SK-N-SH (cell line): ENCODE data around the gene IGF1R. TPM values are rescaled to one million over a fixed set of nuclear protein-coding genes. Genes with fewer than 3 reads are reported as not detected.

Experiments
- CTCF ChIA-PET: fragments of 300-600, 350-600 bp; formaldehyde crosslinking; extraction: SDS; loops from one replicate; lab custom pipeline; 2021; lab: Yijun Ruan, JAX
- POLR2A ChIA-PET: fragments of 350-600 bp; sonication (Branson Sonifier 250); formaldehyde crosslinking; extraction: SDS; loops from one replicate; lab custom pipeline; 2020; ENCODE audit warnings: antibody characterized with exemption, inconsistent platforms; lab: Yijun Ruan, JAX
- DNase-seq: peaks from one replicate; pipeline ENCODE4 v3.0.0; 2012
- H2AFZ ChIP-seq: fragments of 200-600 bp; sonication (generic); 2 replicates; pipeline ENCODE4 v1.8.1; 2016; ENCODE audit warnings: antibody characterized with exemption, mild to moderate bottlenecking, low read depth
- H3F3A ChIP-seq: fragments of 200-600 bp; sonication (generic); replicated peaks from 2 replicates; pipeline ENCODE3; 2016; ENCODE audit warnings: antibody characterized with exemption, mild to moderate bottlenecking; ENCODE audit not compliant: insufficient read depth
- H3K27ac ChIP-seq, 2 experiments: fragments of 200-500 bp in 1 of 2; fragments of 200-600 bp in 1 of 2; sonication (Bioruptor generic) in 1 of 2; sonication (generic), shearing (Covaris generic) in 1 of 2; 2 replicates each; pipeline versions ENCODE4 v1.5.1 to v1.6.1; 2014 to 2016; ENCODE audit warnings: low read depth in 2 of 2, inconsistent platforms in 1 of 2, low read length in 1 of 2, mild to moderate bottlenecking in 1 of 2, mixed read lengths in 1 of 2
- H3K27me3 ChIP-seq: fragments of 200-600 bp; sonication (generic), shearing (Covaris generic); 2 replicates; pipeline ENCODE4 v1.6.1; 2016; ENCODE audit warnings: mixed run types; ENCODE audit not compliant: insufficient read depth
- H3K36me3 ChIP-seq, 2 experiments: fragments of 200-500 bp in 1 of 2; fragments of 200-600 bp in 1 of 2; sonication (Bioruptor generic) in 1 of 2; sonication (generic) in 1 of 2; replicated peaks in 1 of 2; 2 replicates each; pipeline versions ENCODE3 to v1.5.1; 2014 to 2016; ENCODE audit warnings: low read length in 1 of 2, mild to moderate bottlenecking in 1 of 2; ENCODE audit not compliant: insufficient read depth in 2 of 2, control insufficient read depth in 1 of 2
- H3K4me1 ChIP-seq, 2 experiments: fragments of 200-500 bp in 1 of 2; fragments of 200-600 bp in 1 of 2; sonication (Bioruptor generic) in 1 of 2; sonication (generic), shearing (Covaris generic) in 1 of 2; 2 replicates each; pipeline versions ENCODE4 v1.5.1 to v1.6.1; 2014 to 2016; ENCODE audit warnings: low read depth in 1 of 2, low read length in 1 of 2, mixed run types in 1 of 2; ENCODE audit not compliant: insufficient read depth in 2 of 2, control insufficient read depth in 1 of 2
- H3K4me2 ChIP-seq: fragments of 200-600 bp; sonication (generic), shearing (Covaris generic); 2 replicates; pipeline ENCODE4 v1.6.1; 2017; ENCODE audit warnings: mixed run types
- H3K4me3 ChIP-seq, 2 experiments: fragments of 200-500 bp in 1 of 2; fragments of 200-600 bp in 1 of 2; sonication (Bioruptor generic) in 1 of 2; sonication (generic), shearing (Covaris generic) in 1 of 2; 2 replicates each; pipeline versions ENCODE4 v1.5.1 to v1.8.1; 2014 to 2016; ENCODE audit warnings: low read depth in 2 of 2, inconsistent platforms in 1 of 2, low read length in 1 of 2, mild to moderate bottlenecking in 1 of 2, mixed read lengths in 1 of 2, moderate library complexity in 1 of 2
- H3K79me2 ChIP-seq: fragments of 200-600 bp; sonication (generic); 2 replicates; pipeline ENCODE4 v1.8.1; 2017; ENCODE audit warnings: mild to moderate bottlenecking; ENCODE audit not compliant: insufficient read depth
- H3K9ac ChIP-seq: fragments of 200-600 bp; sonication (generic); 2 replicates; pipeline ENCODE4 v1.6.1; 2017; ENCODE audit warnings: mixed run types
- H3K9me2 ChIP-seq: fragments of 200-600 bp; sonication (generic); 2 replicates; pipeline ENCODE4 v1.6.1; 2017; ENCODE audit warnings: mixed run types
- H3K9me3 ChIP-seq: fragments of 200-600 bp; sonication (generic); 2 replicates; pipeline ENCODE4 v1.6.1; 2017; ENCODE audit warnings: mixed run types, mild to moderate bottlenecking, moderate library complexity
- H4K20me1 ChIP-seq: fragments of 200-600 bp; sonication (generic); 2 replicates; pipeline ENCODE4 v1.6.1; 2017; ENCODE audit warnings: mild to moderate bottlenecking, mixed run types; ENCODE audit not compliant: insufficient read depth
- CHD2 ChIP-seq: fragments of 150-350 bp; IDR thresholded peaks from 2 replicates; pipeline ENCODE4 v1.6.1; 2018; ENCODE audit warnings: low read length; ENCODE audit not compliant: partially characterized antibody
- ELF1 ChIP-seq: IDR thresholded peaks from 2 replicates; pipeline ENCODE4 v1.4.0; 2012
- EZH2phosphoT487 ChIP-seq: fragments of 200-600 bp; sonication (generic); IDR thresholded peaks from 2 replicates; pipeline ENCODE4 v1.6.1; 2017; ENCODE audit warnings: low read depth, mixed run types, mild to moderate bottlenecking, antibody characterized with exemption, moderate library complexity, borderline replicate concordance
- FOSL2 ChIP-seq: IDR thresholded peaks from 2 replicates; pipeline ENCODE4 v1.4.0; 2012; ENCODE audit warnings: low read depth, mild to moderate bottlenecking, moderate library complexity, borderline replicate concordance
- FOXJ3 ChIP-seq: sonication (generic); formaldehyde crosslinking; IDR thresholded peaks from 2 replicates; pipeline ENCODE4 v1.5.1; 2020; ENCODE audit warnings: mild to moderate bottlenecking, missing genetic modification reagents
- FOXM1 ChIP-seq: IDR thresholded peaks from 2 replicates; pipeline ENCODE4 v1.4.0; 2012; ENCODE audit warnings: low read depth, mild to moderate bottlenecking
- MEF2A ChIP-seq: IDR thresholded peaks from 2 replicates; pipeline ENCODE4 v1.4.0; 2012; ENCODE audit warnings: low read depth, borderline replicate concordance
- NFIC ChIP-seq: IDR thresholded peaks from 2 replicates; pipeline ENCODE4 v1.4.0; 2012; ENCODE audit warnings: borderline replicate concordance
- RFX5 ChIP-seq: IDR thresholded peaks from 2 replicates; pipeline ENCODE4 v1.6.1; 2012; ENCODE audit warnings: mild to moderate bottlenecking, improper control_type of control experiment, low read length
- RXRA ChIP-seq: IDR thresholded peaks from 2 replicates; pipeline ENCODE4 v1.4.0; 2012; ENCODE audit warnings: low read depth, mild to moderate bottlenecking, borderline replicate concordance
- SIN3A ChIP-seq: IDR thresholded peaks from 2 replicates; pipeline ENCODE4 v1.6.1; 2012; ENCODE audit warnings: low read depth, mild to moderate bottlenecking, low read length, moderate library complexity, borderline replicate concordance
- SMC3 ChIP-seq: IDR thresholded peaks from 2 replicates; pipeline ENCODE4 v1.6.1; 2012; ENCODE audit warnings: low read depth, low read length, improper control_type of control experiment
- TAF1 ChIP-seq: IDR thresholded peaks from 2 replicates; pipeline ENCODE4 v1.6.1; 2012; ENCODE audit warnings: low read depth, mild to moderate bottlenecking, low read length, moderate library complexity, borderline replicate concordance
- YY1 ChIP-seq: IDR thresholded peaks from 2 replicates; pipeline ENCODE4 v1.4.0; 2012; ENCODE audit warnings: low read depth, mild to moderate bottlenecking
- WGBS: methylation state at CpG from one replicate; pipeline ENCODE4 v1.1.6; 2017; ENCODE audit warnings: low lambda C conversion rate; 5-methylcytosine and 5-hydroxymethylcytosine counted together
- polyA plus RNA-seq, 3 experiments: library from polyadenylated mRNA; depleted of rRNA; stranded (reverse); fragments of >200 nt; gene quantifications; 2 replicates each; pipeline ENCODE4 v1.2.3, GENCODE V29; 2012
- TF ChIP-seq, protein P1 (sequence below): IDR thresholded peaks from 2 replicates; pipeline ENCODE4; 2012
- TF ChIP-seq, protein P2 (sequence below): fragments of 150-350 bp; IDR thresholded peaks from 2 replicates; pipeline ENCODE4 v1.6.1; 2016; ENCODE audit warnings: mild to moderate bottlenecking, low read depth, low read length
- TF ChIP-seq, protein P3 (sequence below): IDR thresholded peaks from 2 replicates; pipeline ENCODE4 v1.4.0; 2012; ENCODE audit warnings: low read depth, borderline replicate concordance
- TF ChIP-seq, protein P4 (sequence below): IDR thresholded peaks from 2 replicates; pipeline ENCODE4 v1.4.0; 2012; ENCODE audit warnings: low read depth, borderline replicate concordance

IGF1R gene
- polyA plus RNA-seq, 1 of the 3 experiments (the other 2 are of a cell fraction), result 9.5 TPM

DNA sequence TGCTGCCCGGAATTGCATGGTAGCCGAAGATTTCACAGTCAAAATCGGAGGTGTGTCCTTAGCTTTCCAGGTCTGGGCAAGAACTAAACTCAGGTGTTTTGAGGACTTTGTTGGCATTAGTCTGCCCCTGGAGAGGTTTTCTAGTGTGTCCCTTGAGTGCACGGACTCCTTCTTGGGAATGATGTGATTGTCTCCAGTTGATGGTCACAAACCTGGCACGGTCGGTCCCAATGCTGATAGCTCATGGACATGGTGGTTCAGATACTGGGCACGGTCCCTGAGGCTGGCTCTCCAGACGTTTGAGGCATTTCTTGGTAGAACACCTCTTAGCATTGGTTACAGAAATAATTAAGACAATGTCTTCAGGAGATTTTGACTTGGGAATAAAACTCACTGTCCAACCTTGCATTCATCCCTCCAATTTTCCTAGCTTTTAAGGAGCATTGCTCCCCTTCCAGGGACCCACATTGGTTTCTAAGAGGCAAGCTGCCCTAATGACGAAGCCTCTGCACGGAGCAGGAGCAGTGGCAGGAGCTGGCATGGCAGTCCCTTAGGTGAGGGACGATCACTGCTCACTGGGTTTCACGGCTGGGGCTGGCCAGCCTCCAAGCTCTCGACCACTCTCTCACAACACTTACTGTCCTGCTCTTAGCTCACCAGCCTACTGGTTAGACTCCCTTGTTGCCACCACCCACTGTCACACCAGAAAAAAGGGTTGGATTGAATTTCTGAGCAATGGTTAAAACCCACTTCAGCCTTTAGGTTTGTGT lies 291.2 kb downstream of the IGF1R start:
- H4K20me1 ChIP-seq, result no peaks in the 10 kb centered on the region
- H3K27me3 ChIP-seq, result no peaks in the 10 kb centered on the region
- CTCF ChIA-PET, result interaction anchor here (0.8 to 1.3 kb wide), 4 partner anchors 11 to 167 kb away, joined by 3 read pairs; no protein-coding TSS in a partner anchor
- H3K4me1 ChIP-seq, result peaks cover 0 to 3% of the 10 kb centered on the region in 2 experiments; a peak in 1 of 4 replicates
- H3K4me3 ChIP-seq, result no peak overlapping the region
- H2AFZ ChIP-seq, result no peak overlapping the region
- no peaks in the 10 kb centered on the region for H3K79me2 ChIP-seq
- no peak overlapping the region; a peak in 1 of 4 replicates for H3K27ac ChIP-seq
- POLR2A ChIA-PET, result no interaction called here
- no peak for DNase-seq
- H3K9me3 ChIP-seq, result no peaks in the 10 kb centered on the region
- no peak for TF ChIP-seq SIN3A
- no peak for TF ChIP-seq TAF1
- TF ChIP-seq RFX5, result no peak
- TF ChIP-seq ELF1, result no peak
- TF ChIP-seq FOSL2, result no peak
- TF ChIP-seq, protein P1, sequence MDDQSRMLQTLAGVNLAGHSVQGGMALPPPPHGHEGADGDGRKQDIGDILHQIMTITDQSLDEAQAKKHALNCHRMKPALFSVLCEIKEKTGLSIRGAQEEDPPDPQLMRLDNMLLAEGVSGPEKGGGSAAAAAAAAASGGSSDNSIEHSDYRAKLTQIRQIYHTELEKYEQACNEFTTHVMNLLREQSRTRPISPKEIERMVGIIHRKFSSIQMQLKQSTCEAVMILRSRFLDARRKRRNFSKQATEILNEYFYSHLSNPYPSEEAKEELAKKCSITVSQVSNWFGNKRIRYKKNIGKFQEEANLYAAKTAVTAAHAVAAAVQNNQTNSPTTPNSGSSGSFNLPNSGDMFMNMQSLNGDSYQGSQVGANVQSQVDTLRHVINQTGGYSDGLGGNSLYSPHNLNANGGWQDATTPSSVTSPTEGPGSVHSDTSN, result no peak
- TF ChIP-seq NFIC, result no peak
- no peak for TF ChIP-seq SMC3
- no peak for TF ChIP-seq FOXJ3 (CRISPR knock-in tag)
- TF ChIP-seq, protein P2, sequence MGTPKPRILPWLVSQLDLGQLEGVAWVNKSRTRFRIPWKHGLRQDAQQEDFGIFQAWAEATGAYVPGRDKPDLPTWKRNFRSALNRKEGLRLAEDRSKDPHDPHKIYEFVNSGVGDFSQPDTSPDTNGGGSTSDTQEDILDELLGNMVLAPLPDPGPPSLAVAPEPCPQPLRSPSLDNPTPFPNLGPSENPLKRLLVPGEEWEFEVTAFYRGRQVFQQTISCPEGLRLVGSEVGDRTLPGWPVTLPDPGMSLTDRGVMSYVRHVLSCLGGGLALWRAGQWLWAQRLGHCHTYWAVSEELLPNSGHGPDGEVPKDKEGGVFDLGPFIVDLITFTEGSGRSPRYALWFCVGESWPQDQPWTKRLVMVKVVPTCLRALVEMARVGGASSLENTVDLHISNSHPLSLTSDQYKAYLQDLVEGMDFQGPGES, result no peak
- no peak for TF ChIP-seq EZH2phosphoT487
- no peak for TF ChIP-seq MEF2A
- no peak for TF ChIP-seq RXRA
- TF ChIP-seq, all 33 proteins: peak for 0
- H3K9me2 ChIP-seq, result no peaks in the 10 kb centered on the region
- no peaks in the 10 kb centered on the region for H3F3A ChIP-seq
- H3K9ac ChIP-seq, result no peak overlapping the region
- WGBS, result 96% methylated on average over 12 of the region's 13 CpGs
- no peak overlapping the region for H3K4me2 ChIP-seq
- peaks cover 16 to 31% of the 10 kb centered on the region in 2 experiments for H3K36me3 ChIP-seq

DNA sequence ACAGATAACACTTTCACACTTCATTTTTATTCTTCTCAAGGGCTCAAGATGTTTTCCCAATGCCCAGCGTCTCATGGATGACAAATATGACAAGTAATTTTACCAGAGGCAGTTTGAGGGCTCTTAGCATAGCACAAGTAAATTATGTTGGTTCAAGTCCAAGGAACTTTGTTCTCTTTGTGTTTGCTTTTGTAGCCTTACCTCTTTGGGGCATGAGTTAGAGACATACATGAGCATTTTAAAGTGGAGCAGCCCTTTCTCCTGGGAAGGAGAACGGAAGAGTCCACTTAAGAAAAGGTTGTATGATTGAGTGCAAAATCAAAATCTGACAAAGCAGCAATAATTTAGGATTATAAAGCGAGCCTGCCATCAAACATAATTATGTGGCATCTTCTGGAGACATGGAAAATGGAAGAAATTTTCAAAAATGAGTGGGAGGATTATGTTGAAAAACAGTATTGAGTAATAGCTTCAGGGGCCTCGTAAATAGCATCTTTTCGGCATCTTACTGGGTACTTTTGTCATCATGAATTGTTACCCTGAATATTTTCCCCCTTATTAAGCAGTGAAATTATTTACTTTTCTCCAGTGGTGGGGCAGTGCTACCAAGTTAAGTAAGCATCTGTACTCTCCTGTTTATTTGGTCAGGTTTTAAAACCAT lies 293.4 kb downstream of the IGF1R start:
- ChIA-PET POLR2A (no interaction called here), CTCF (no interaction called here)
- no peaks in the 10 kb centered on the region for H3F3A ChIP-seq
- no peak overlapping the region for H3K4me3 ChIP-seq
- peaks cover 0 to 3% of the 10 kb centered on the region in 2 experiments; a peak in 1 of 4 replicates for H3K4me1 ChIP-seq
- no peak for DNase-seq
- peaks cover 23 to 39% of the 10 kb centered on the region in 2 experiments for H3K36me3 ChIP-seq
- WGBS, result 72% methylated on average over 5 of the region's 5 CpGs
- no peak overlapping the region for H3K4me2 ChIP-seq
- H3K27me3 ChIP-seq, result no peaks in the 10 kb centered on the region
- no peaks in the 10 kb centered on the region for H4K20me1 ChIP-seq
- H2AFZ ChIP-seq, result no peak overlapping the region
- no peaks in the 10 kb centered on the region for H3K79me2 ChIP-seq
- H3K9me2 ChIP-seq, result no peaks in the 10 kb centered on the region
- H3K27ac ChIP-seq, result no peak overlapping the region
- no peak overlapping the region for H3K9ac ChIP-seq
- H3K9me3 ChIP-seq, result no peaks in the 10 kb centered on the region
- no peak for TF ChIP-seq FOXM1
- TF ChIP-seq, protein P3, sequence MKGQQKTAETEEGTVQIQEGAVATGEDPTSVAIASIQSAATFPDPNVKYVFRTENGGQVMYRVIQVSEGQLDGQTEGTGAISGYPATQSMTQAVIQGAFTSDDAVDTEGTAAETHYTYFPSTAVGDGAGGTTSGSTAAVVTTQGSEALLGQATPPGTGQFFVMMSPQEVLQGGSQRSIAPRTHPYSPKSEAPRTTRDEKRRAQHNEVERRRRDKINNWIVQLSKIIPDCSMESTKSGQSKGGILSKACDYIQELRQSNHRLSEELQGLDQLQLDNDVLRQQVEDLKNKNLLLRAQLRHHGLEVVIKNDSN, result no peak
- no peak for TF ChIP-seq TAF1
- TF ChIP-seq CHD2, result no peak
- TF ChIP-seq, protein P4, sequence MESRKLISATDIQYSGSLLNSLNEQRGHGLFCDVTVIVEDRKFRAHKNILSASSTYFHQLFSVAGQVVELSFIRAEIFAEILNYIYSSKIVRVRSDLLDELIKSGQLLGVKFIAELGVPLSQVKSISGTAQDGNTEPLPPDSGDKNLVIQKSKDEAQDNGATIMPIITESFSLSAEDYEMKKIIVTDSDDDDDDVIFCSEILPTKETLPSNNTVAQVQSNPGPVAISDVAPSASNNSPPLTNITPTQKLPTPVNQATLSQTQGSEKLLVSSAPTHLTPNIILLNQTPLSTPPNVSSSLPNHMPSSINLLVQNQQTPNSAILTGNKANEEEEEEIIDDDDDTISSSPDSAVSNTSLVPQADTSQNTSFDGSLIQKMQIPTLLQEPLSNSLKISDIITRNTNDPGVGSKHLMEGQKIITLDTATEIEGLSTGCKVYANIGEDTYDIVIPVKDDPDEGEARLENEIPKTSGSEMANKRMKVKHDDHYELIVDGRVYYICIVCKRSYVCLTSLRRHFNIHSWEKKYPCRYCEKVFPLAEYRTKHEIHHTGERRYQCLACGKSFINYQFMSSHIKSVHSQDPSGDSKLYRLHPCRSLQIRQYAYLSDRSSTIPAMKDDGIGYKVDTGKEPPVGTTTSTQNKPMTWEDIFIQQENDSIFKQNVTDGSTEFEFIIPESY, result no peak
- TF ChIP-seq RFX5, result no peak
- no peak for TF ChIP-seq FOXJ3 (CRISPR knock-in tag)
- no peak for TF ChIP-seq YY1
- TF ChIP-seq NFIC, result no peak
